ENCODE data around the gene MAST2.

- TF ChIP-seq CTCF (IDR thresholded peaks at IDR 0.05), result no peak
- no peak for TF ChIP-seq POLR2A (IDR thresholded peaks at IDR 0.05)
Measured at GRCh38 chr1:45942411-45942810, 139.0 kb downstream of the MAST2 start.

Measured in heart left ventricle (tissue), 13 donors.